Measurements from ENCODE around the gene TBX4.

DNA sequence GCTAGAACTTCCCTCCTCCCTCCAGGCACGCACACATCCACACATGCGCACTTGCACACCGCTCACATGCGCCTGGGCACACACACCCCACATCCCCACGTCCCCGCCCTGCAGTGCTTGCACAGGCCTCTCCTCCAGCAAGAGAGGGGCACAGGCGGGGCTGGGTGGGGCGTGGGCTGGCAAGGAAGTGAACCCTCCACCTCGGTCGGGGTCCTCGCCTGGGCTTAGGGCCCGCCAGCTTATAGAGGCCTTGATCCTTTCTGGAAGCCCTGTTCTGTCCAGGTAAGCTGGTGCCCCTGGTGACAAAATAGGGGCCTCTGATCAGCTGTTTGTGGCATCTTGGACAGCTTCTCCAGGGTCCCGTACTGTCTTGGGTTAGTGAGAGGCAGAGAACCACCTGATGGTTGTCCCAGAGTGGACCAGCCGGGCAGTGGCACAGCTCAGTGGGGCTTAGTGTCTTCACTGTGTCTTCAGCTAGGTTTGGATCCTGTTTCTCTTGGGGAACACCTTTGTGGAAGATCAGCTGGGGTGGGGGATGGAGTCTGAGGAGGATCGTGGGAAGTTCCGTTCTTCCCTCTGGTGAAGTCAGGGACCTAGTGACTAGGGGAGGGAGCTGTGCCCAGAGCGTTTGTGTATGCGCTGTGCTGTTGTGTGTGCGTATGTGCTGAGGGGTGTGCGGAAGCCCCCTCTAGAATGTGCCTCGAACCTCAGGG is 12.1 kb downstream of the TBX4 start:
- TF ChIP-seq CTCF (IDR thresholded peaks at IDR 0.05) (no peak), POLR2A (IDR thresholded peaks at IDR 0.05) (no peak)
